ENCODE measurements around the gene COQ3.

- TF ChIP-seq, protein P1, sequence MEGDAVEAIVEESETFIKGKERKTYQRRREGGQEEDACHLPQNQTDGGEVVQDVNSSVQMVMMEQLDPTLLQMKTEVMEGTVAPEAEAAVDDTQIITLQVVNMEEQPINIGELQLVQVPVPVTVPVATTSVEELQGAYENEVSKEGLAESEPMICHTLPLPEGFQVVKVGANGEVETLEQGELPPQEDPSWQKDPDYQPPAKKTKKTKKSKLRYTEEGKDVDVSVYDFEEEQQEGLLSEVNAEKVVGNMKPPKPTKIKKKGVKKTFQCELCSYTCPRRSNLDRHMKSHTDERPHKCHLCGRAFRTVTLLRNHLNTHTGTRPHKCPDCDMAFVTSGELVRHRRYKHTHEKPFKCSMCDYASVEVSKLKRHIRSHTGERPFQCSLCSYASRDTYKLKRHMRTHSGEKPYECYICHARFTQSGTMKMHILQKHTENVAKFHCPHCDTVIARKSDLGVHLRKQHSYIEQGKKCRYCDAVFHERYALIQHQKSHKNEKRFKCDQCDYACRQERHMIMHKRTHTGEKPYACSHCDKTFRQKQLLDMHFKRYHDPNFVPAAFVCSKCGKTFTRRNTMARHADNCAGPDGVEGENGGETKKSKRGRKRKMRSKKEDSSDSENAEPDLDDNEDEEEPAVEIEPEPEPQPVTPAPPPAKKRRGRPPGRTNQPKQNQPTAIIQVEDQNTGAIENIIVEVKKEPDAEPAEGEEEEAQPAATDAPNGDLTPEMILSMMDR (IDR thresholded peaks at IDR 0.05), result peak in 5 of 6 experiments; percentile 41 to 63 (median 46)
- TF ChIP-seq POLR2A (IDR thresholded peaks at IDR 0.05), result no peak
Measured at GRCh38 chr6:99334526-99335127, 59.4 kb downstream of the COQ3 start.
